Immature natural killer cell (primary cell): ENCODE results near the gene MS4A4E. TPM values are rescaled to one million over a fixed set of nuclear protein-coding genes. Genes with fewer than 3 reads are reported as not detected.
A peak's percentile ranks its signal among the peaks of the same experiment; 100 is the strongest.
"Not testable (repeated sequence)": the region's sequence is repeated elsewhere in the genome, so short reads cannot be mapped to it uniquely, and the experiment has no call there.

Experiments
- DNase-seq, 3 donors: peaks; one replicate each; pipeline ENCODE4 v3.0.0; 2022; ENCODE audit warnings: mixed read lengths in 1 of 3
- H3K27ac Mint-ChIP-seq, 6 donors: one replicate each; pipeline ENCODE4 v1.8.0; 2020; ENCODE audit warnings: mixed read lengths in 6 of 6, mild to moderate bottlenecking in 5 of 6, inconsistent platforms in 4 of 6, moderate library complexity in 3 of 6
- H3K27me3 Mint-ChIP-seq, 3 donors: one replicate each; pipeline ENCODE4 v1.8.0; 2020 to 2021; ENCODE audit warnings: low read depth in 3 of 3, mild to moderate bottlenecking in 3 of 3, mixed read lengths in 3 of 3, moderate library complexity in 3 of 3, inconsistent platforms in 1 of 3
- H3K36me3 Mint-ChIP-seq, 3 donors: one replicate each; pipeline ENCODE4 v1.8.0; 2020; ENCODE audit warnings: mixed read lengths in 3 of 3, inconsistent platforms in 2 of 3, mild to moderate bottlenecking in 2 of 3
- H3K4me1 Mint-ChIP-seq, 2 donors: one replicate each; pipeline ENCODE4 v1.8.0; 2020; ENCODE audit warnings: inconsistent platforms in 2 of 2, mild to moderate bottlenecking in 2 of 2, mixed read lengths in 2 of 2, moderate library complexity in 1 of 2
- H3K4me3 Mint-ChIP-seq, 5 donors: one replicate each; pipeline ENCODE4 v1.8.0; 2020; ENCODE audit warnings: mild to moderate bottlenecking in 5 of 5, mixed read lengths in 5 of 5, inconsistent platforms in 3 of 5, moderate library complexity in 3 of 5
- H3K9me3 Mint-ChIP-seq, 6 donors: one replicate each; pipeline ENCODE4 v1.8.0; 2020; ENCODE audit warnings: mild to moderate bottlenecking in 6 of 6, mixed read lengths in 6 of 6, inconsistent platforms in 4 of 6, moderate library complexity in 3 of 6
- polyA plus RNA-seq, 3 donors: library from polyadenylated mRNA; unstranded; fragments of 300-500 nt; fragmentation: Illumina TruSeq; gene quantifications; one replicate each; pipeline ENCODE4 v1.2.3, GENCODE V29; 2021

MS4A4E gene
- polyA plus RNA-seq, 3 donors from 2014 or later = not detected

- no peaks in the 10 kb centered on the region for H3K36me3 Mint-ChIP-seq
- H3K9me3 Mint-ChIP-seq = peaks cover 0 to 3% (median 0%) of the 10 kb centered on the region in 6 donors
- H3K27me3 Mint-ChIP-seq = peaks cover 5 to 7% (median 5%) of the 10 kb centered on the region in 3 donors
- no peak for DNase-seq
- no peaks in the 10 kb centered on the region for H3K4me1 Mint-ChIP-seq
- H3K4me3 Mint-ChIP-seq = no peak overlapping the region
- no peak overlapping the region for H3K27ac Mint-ChIP-seq
Observed at GRCh38 chr11:60208146-60208895, 34.6 kb downstream of the MS4A4E start.

DNA sequence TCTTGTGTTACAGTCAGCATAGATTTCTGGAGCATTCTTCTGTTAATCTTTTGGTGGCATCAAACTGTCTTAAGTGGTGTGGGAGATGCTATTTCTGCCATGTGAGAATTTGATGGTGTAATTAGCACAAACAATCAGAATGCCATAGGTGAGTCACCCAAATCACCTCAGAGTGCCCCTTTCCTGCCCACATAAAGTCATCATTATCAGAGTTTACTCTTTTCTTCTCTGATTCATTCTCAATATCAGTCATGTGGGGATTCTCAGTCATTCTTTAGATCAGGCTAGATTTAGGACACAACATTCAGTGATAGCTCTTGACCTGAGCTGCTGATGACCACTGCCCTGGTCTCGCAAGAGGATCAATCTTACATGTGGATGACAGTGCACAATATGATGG, 36.3 kb downstream of the MS4A4E start:
- Mint-ChIP-seq H3K9me3 (peaks cover 0 to 3% (median 0%) of the 10 kb centered on the region in 6 donors), H3K27me3 (peaks cover 3 to 5% (median 5%) of the 10 kb centered on the region in 3 donors), H3K4me1 (no peaks in the 10 kb centered on the region), H3K4me3 (no peak overlapping the region), H3K27ac (no peak overlapping the region), H3K36me3 (no peaks in the 10 kb centered on the region)
- no peak for DNase-seq

- H3K36me3 Mint-ChIP-seq = no peaks in the 10 kb centered on the region
Observed at GRCh38 chr11:60204922-60205321, 38.0 kb downstream of the MS4A4E start.

GRCh38 chr11:60201334-60201733, 41.6 kb downstream of the MS4A4E start:
- H3K4me1 Mint-ChIP-seq, H3K27me3 Mint-ChIP-seq, H3K9me3 Mint-ChIP-seq, H3K27ac Mint-ChIP-seq, H3K36me3 Mint-ChIP-seq, DNase-seq, H3K4me3 Mint-ChIP-seq: not testable (repeated sequence)

More at GRCh38 chr11:60204922-60205321, 38.0 kb downstream of the MS4A4E start:
- H3K9me3 Mint-ChIP-seq = peaks cover 0 to 3% (median 0%) of the 10 kb centered on the region in 6 donors
- no peak overlapping the region for H3K4me3 Mint-ChIP-seq
- no peak for DNase-seq
- no peaks in the 10 kb centered on the region for H3K4me1 Mint-ChIP-seq
- peaks cover 2 to 5% (median 3%) of the 10 kb centered on the region in 3 donors for H3K27me3 Mint-ChIP-seq
- no peak overlapping the region for H3K27ac Mint-ChIP-seq

- no peak overlapping the region for H3K27ac Mint-ChIP-seq
- DNase-seq = no peak
- no peaks in the 10 kb centered on the region for H3K4me1 Mint-ChIP-seq
- H3K27me3 Mint-ChIP-seq = peaks cover 2 to 9% (median 3%) of the 10 kb centered on the region in 3 donors
- H3K9me3 Mint-ChIP-seq = peaks cover 2 to 10% (median 5%) of the 10 kb centered on the region in 6 donors
- H3K36me3 Mint-ChIP-seq = no peaks in the 10 kb centered on the region
- no peak overlapping the region for H3K4me3 Mint-ChIP-seq
Observed at GRCh38 chr11:60197442-60197841, 45.5 kb downstream of the MS4A4E start.

GRCh38 chr11:60195923-60196368, 47.0 kb downstream of the MS4A4E start:
- no peaks in the 10 kb centered on the region for H3K36me3 Mint-ChIP-seq
- no peak overlapping the region for H3K4me3 Mint-ChIP-seq
- H3K9me3 Mint-ChIP-seq = peaks cover 2 to 12% (median 5%) of the 10 kb centered on the region in 6 donors
- no peak for DNase-seq
- no peak overlapping the region for H3K27ac Mint-ChIP-seq
- no peaks in the 10 kb centered on the region for H3K4me1 Mint-ChIP-seq
- H3K27me3 Mint-ChIP-seq = peaks cover 2 to 9% (median 3%) of the 10 kb centered on the region in 3 donors

DNA sequence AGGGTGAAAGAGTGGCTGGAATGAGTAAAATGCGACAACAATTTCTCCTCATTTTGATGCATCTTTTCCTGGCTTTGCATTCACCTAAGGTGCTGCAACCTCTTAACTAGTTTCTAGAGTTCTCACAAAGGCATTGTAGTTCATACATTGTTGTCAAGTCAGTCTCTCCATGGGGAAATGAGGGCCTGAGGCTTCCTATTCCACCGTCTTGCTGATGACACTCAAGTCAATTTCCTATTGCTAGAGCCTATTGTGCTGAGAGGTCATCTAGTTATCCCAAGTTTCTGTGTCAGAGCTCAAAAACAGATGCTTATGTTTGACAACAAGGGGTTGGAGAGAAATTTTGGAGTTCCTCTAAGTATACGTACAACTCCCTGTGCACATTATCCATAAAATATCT, 48.4 kb downstream of the MS4A4E start:
- DNase-seq = no peak
- no peak overlapping the region for H3K4me3 Mint-ChIP-seq
- no peaks in the 10 kb centered on the region for H3K4me1 Mint-ChIP-seq
- H3K36me3 Mint-ChIP-seq = no peaks in the 10 kb centered on the region
- peaks cover 2 to 12% (median 5%) of the 10 kb centered on the region in 6 donors for H3K9me3 Mint-ChIP-seq
- peaks cover 2 to 9% (median 3%) of the 10 kb centered on the region in 3 donors for H3K27me3 Mint-ChIP-seq
- no peak overlapping the region for H3K27ac Mint-ChIP-seq

- DNase-seq = peak; percentile 13 to 38 (median 26)
- Mint-ChIP-seq H3K27me3 (peaks cover 2 to 9% (median 3%) of the 10 kb centered on the region in 3 donors), H3K9me3 (peaks cover 2 to 12% (median 5%) of the 10 kb centered on the region in 6 donors), H3K27ac (no peak overlapping the region), H3K4me3 (no peak overlapping the region), H3K36me3 (no peaks in the 10 kb centered on the region), H3K4me1 (no peaks in the 10 kb centered on the region)
Observed at GRCh38 chr11:60193687-60194433, 49.1 kb downstream of the MS4A4E start.

DNA sequence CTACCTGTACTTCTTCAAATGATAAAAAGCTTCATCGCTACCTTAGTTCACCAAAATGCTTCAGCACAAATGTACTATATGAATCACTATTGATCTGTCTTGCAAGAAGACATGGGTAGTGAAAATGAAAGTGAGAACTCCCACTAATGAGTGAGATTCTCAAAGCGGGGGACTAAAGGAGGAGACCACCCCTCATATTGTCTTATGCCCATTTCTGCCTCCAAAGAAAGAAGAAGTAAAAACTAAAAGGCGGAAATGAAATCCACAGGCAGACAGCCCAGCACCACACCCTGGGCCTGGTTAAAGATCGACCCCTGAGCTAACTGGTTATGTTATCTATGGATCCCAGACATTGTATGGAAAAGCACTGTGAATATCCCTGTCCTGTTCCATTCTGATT, 50.4 kb downstream of the MS4A4E start:
- not testable (repeated sequence) for H3K4me1 Mint-ChIP-seq, DNase-seq, H3K27me3 Mint-ChIP-seq, H3K4me3 Mint-ChIP-seq, H3K27ac Mint-ChIP-seq, H3K36me3 Mint-ChIP-seq
- peaks cover 2 to 12% (median 5%) of the 10 kb centered on the region in 6 donors for H3K9me3 Mint-ChIP-seq

DNA sequence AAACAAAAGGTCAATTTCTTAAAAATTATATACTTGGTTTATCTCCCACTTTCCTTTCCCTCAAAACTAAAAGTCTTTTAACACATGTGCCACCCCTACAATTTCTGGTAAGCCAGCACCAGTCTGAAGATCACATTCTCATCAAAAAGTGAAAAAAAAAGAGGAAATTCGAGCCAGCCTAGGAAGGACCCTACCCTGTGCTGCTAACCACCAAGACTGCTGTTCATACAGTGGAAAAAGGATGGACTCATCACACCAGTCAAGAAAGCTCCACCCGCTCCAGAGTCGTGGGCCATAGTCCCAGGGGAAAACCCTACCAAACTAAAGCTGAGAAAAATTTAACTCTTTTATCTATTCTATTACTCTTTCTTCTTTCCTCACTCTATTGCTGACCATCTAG, 54.5 kb downstream of the MS4A4E start:
- H3K9me3 Mint-ChIP-seq = peaks cover 2 to 12% (median 6%) of the 10 kb centered on the region in 6 donors
- H3K36me3 Mint-ChIP-seq, H3K27ac Mint-ChIP-seq, H3K4me3 Mint-ChIP-seq, H3K27me3 Mint-ChIP-seq, DNase-seq, H3K4me1 Mint-ChIP-seq: not testable (repeated sequence)

DNA sequence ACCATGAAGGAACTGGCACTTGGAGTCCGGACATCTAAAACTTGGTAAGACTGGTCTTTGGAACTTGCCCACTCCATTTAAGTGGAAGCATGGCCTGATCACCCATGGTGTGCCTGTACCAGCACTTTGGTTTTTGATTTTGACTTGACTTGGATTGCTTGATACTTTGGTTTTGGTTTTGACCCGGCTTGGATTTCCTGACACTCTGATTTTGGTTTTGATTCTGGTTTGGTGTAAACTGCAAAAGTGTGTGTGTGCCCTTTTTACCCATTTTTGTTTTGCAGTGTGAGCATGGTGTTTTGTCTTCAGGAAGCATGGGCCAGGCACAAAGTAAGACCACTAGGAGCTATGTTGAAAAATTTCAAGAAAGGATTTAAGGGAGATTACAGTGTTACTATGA, 56.8 kb downstream of the MS4A4E start:
- not testable (repeated sequence) for H3K4me3 Mint-ChIP-seq

DNA sequence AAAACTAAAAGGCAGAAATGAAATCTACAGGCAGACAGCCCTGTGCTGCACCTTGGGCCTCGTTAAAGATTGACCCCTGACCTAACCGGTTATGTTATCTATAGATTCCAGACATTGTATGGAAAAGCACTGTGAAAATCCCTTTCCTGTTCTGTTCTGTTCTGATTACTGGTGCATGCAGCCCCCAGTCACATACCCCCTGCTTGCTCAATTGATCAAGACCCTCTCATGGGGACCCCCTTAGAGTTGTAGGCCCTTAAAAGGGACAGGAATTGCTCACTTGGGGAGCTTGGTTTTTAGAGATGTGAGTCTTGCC, 57.5 kb downstream of the MS4A4E start:
- not testable (repeated sequence) for H3K4me3 Mint-ChIP-seq, H3K27ac Mint-ChIP-seq, DNase-seq, H3K9me3 Mint-ChIP-seq, H3K27me3 Mint-ChIP-seq, H3K4me1 Mint-ChIP-seq, H3K36me3 Mint-ChIP-seq

More for the DNA sequence above, 56.8 kb downstream of the MS4A4E start:
- not testable (repeated sequence) for DNase-seq, H3K27ac Mint-ChIP-seq, H3K4me1 Mint-ChIP-seq, H3K9me3 Mint-ChIP-seq, H3K27me3 Mint-ChIP-seq, H3K36me3 Mint-ChIP-seq

DNA sequence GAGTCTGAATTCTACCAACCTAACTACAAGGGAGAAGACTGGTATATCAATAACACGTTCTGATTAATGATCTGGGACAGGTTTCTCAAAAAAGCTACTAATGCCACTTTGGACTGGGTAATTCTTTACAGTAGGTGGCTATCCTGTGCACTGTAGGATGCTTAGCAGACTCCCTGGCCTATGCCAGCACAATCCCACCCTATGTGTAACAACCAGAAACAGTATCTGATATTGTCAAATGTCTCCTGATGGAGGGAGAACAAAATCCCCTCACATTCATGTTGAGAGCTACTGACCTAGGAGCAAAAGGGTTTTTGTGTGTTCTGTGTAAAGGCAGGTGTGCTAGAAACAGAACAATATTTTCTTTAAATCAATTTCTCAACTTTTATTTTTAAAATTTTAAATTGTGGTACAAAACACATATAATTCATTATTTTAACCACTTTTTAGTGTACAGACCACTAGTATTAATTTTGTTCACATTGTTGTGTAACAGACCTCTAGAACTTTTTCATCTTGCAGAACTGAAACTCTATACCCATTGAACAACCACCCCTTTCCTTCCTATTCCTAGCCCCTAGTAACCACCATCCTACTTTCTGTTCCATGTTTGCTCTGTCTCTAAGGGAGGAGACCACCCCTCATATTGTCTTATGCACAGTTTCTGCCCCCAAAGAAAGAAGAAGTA, 58.0 kb downstream of the MS4A4E start:
- Mint-ChIP-seq H3K9me3 (peaks cover 0 to 2% (median 0%) of the 10 kb centered on the region in 6 donors), H3K4me3 (no peak overlapping the region), H3K4me1 (no peaks in the 10 kb centered on the region), H3K27me3 (peaks cover 0 to 8% (median 3%) of the 10 kb centered on the region in 3 donors), H3K27ac (no peak overlapping the region), H3K36me3 (no peaks in the 10 kb centered on the region)
- no peak for DNase-seq
